Measurements from ENCODE around the gene ZNF280C.

The ZNF280C gene

GRCh38 chrX:130228871-130229270, 39.8 kb downstream of the ZNF280C start:
- no peak for TF ChIP-seq CTCF (IDR thresholded peaks at IDR 0.05; ENCODE audit: insufficient read depth, low read depth, low read length, missing control alignments)
- DNase-seq (ENCODE audit: low read depth) = no peak

GRCh38 chrX:130224810-130225209, 43.9 kb downstream of the ZNF280C start:
- H3K4me3 ChIP-seq (ENCODE audit: low read length) = no peak overlapping the region
- peak; percentile 71 for DNase-seq (ENCODE audit: low read depth)
- no peak for TF ChIP-seq CTCF (IDR thresholded peaks at IDR 0.05; ENCODE audit: insufficient read depth, low read depth, low read length, missing control alignments)

More at GRCh38 chrX:130228871-130229270, 39.8 kb downstream of the ZNF280C start:
- no peak overlapping the region for H3K4me3 ChIP-seq (ENCODE audit: low read length)

GRCh38 chrX:130216320-130216719, 52.4 kb downstream of the ZNF280C start:
- no peak overlapping the region for H3K4me3 ChIP-seq (ENCODE audit: low read length)
- TF ChIP-seq CTCF (IDR thresholded peaks at IDR 0.05; ENCODE audit: insufficient read depth, low read depth, low read length, missing control alignments) = no peak
- DNase-seq (ENCODE audit: low read depth) = no peak

- no peak for DNase-seq (ENCODE audit: low read depth)
- H3K4me3 ChIP-seq (ENCODE audit: low read length) = no peak overlapping the region
- no peak for TF ChIP-seq CTCF (IDR thresholded peaks at IDR 0.05; ENCODE audit: insufficient read depth, low read depth, low read length, missing control alignments)
These were observed 55.3 kb downstream of the ZNF280C start for GRCh38 chrX:130213376-130213775.

GRCh38 chrX:130212371-130212770, 56.3 kb downstream of the ZNF280C start:
- no peak for DNase-seq (ENCODE audit: low read depth)
- no peak overlapping the region for H3K4me3 ChIP-seq (ENCODE audit: low read length)
- TF ChIP-seq CTCF (IDR thresholded peaks at IDR 0.05; ENCODE audit: insufficient read depth, low read depth, low read length, missing control alignments) = no peak

- no peak for TF ChIP-seq CTCF (IDR thresholded peaks at IDR 0.05; ENCODE audit: insufficient read depth, low read depth, low read length, missing control alignments)
- no peak overlapping the region for H3K4me3 ChIP-seq (ENCODE audit: low read length)
- DNase-seq (ENCODE audit: low read depth) = no peak
These were observed 57.1 kb downstream of the ZNF280C start for GRCh38 chrX:130211415-130212186.

- no peak overlapping the region for H3K4me3 ChIP-seq (ENCODE audit: low read length)
- no peak for TF ChIP-seq CTCF (IDR thresholded peaks at IDR 0.05; ENCODE audit: insufficient read depth, low read depth, low read length, missing control alignments)
- DNase-seq (ENCODE audit: low read depth) = no peak
These were observed 64.1 kb downstream of the ZNF280C start for GRCh38 chrX:130204647-130205046.
